ENCODE results near the gene STK38L.

Gene STK38L

DNA sequence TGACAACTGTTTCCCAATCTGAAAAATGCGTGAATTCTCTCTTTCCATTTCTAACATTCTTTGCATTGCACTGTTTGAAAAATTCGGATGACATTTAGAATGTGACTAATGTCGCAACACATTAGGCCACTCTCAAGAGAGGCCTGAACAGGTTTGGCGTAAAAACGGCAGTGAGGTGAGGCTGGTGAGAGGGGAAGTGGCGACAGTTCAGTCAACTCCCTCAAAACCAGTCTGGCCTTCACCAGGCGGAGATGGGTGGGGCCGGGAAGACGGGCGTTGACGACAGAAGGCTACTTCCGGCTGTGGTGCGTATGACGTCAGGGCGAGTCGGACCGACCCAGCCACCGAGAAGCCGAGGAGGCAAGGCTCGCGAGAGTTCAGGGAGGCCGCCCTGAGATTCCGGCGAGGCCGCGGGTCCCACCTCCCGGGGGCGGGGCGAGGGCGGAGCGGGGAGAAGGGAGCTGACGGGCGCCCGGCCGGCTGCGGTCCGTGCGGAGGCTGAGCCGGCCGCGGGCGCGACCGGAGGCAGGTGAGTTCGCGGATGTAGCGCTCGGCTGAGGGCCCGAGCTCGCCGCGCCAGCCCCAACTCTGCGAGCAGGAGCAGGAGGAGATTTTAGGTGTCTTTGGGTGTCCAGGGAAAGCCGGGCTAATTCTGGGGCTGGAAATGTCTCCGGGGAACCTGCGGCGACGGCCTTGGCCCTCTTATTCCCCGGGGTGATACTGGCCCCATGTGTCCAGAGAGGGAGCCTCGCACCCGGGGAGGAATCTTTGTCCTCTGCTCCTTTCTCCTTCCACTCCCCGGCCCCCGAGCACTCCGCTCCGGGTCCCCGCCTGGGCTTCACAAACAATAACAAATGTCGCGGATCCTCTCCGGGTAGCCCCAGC is at the start of gene STK38L:
Gene STK38L, plus strand, starts transcription at position 483 of the 885 bp plus-strand sequence. CDS start 53,435 bp downstream, outside the sequence.
- DNase-seq, result peak; percentile 92

DNA sequence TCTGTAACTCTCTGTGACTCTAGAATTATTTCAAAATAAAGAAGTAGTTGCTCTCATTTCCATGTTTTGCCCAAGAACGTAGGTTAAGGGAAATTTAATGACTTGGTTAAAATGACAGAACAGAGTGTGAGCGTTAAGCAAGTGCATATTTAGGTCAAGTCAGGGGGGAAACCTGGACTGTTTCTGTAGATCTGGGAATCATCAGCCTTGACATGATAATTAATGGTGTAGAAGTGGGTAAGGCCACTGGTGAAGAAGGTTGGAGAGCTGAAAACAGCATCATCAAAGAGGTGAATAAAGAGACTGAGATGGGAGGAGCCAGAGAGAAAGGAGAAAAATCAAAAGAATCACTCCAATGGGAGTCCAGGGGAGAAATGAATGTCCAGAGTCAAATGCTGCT is 49.4 kb upstream of the STK38L start:
- DNase-seq, result no peak

- no peak for DNase-seq
Observed at GRCh38 chr12:27198036-27198435, 46.0 kb upstream of the STK38L start.

GRCh38 chr12:27199638-27200300 is 44.3 kb upstream of the STK38L start:
- no peak for DNase-seq

DNA sequence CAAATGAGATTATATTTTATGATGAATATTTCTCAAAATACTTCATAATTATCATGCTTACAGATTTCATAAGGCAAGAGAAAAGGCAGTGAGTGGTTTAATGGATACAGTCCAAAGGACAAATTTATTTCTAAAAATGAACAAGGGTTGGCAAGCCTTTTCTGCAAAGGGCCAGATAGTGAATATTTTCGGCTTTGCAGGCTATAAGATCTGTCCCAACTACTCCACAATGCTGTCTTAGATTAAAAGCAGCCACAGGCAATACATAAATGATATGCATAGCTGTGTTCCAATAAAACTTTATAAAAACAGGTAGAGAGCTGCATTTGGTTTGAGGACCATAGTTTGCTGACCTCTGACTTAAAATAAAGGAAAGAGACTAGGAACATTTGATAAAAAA is 42.9 kb upstream of the STK38L start:
- DNase-seq, result no peak

DNA sequence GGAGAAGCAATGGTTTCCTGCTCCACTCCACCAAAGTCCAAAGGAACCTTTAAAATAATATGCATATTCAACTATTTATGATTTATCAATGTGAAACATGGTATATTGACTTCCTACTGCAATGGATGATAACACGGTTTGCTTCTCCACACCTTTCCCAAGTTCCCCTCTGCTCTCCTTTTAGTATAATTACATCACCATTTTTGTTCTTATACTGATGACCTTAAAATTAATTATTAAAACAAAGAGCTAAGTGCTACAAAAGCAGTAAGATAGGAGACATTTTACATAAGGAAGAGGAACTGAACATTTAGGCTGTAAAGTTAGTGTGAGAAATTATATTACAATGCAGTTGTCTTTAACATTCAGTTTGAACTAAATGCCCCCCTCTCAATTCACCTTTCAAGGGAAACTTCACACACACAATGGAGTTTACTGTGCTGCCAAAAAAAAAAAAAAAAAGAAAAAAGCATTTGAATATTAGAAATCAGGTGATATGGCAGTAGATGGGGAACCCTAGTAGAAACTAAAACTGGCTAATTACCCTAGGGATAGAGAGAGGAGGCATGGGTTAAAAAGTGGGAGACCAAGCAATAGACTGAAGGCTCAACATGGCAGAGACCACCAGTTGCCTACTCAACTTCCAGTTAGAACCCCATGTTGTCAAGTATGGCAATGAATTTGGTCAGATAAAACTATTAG is 37.1 kb upstream of the STK38L start:
- no peak for DNase-seq

- DNase-seq, result no peak
Observed at GRCh38 chr12:27207615-27208413, 36.3 kb upstream of the STK38L start.

DNA sequence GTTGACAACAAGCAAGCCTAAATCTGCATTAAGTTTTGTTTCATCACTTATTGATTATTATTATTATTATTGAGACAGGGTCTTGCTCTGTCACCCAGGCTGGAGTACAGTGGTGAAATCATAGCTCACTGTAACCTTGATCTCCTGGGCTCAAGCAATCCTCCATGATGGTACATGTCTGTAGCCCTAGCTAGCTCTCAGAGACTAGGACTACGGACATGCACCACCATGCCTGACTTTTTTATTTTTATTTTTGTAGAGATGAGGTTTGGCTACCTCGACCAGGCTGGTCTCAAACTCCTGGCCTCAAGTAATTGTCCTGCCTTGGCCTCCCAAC is 35.7 kb upstream of the STK38L start:
- DNase-seq, result no peak

- DNase-seq, result no peak
Observed at GRCh38 chr12:27209257-27209910, 34.7 kb upstream of the STK38L start.

DNA sequence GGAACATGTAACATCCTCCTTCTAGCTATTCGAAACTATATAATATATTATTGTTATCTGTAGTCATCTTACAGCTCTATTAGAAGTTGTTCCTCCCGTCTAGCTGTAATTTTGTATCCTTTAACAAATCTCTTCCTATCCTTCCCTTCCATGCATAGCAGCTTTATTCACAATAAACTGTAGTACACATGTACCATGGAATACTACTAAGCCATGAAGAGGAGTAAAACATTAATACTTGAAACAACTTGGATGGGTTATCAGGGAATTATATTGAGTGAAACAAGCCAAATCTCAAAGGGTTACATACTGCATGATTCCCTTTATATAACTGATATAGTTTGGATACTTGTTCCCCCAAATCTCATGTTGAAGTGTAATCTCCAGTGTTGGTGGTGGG is 33.9 kb upstream of the STK38L start:
- no peak for DNase-seq

GRCh38 chr12:27212861-27213260 is 31.2 kb upstream of the STK38L start:
- DNase-seq, result no peak

GRCh38 chr12:27213304-27213703 is 30.8 kb upstream of the STK38L start:
- DNase-seq, result no peak

DNA sequence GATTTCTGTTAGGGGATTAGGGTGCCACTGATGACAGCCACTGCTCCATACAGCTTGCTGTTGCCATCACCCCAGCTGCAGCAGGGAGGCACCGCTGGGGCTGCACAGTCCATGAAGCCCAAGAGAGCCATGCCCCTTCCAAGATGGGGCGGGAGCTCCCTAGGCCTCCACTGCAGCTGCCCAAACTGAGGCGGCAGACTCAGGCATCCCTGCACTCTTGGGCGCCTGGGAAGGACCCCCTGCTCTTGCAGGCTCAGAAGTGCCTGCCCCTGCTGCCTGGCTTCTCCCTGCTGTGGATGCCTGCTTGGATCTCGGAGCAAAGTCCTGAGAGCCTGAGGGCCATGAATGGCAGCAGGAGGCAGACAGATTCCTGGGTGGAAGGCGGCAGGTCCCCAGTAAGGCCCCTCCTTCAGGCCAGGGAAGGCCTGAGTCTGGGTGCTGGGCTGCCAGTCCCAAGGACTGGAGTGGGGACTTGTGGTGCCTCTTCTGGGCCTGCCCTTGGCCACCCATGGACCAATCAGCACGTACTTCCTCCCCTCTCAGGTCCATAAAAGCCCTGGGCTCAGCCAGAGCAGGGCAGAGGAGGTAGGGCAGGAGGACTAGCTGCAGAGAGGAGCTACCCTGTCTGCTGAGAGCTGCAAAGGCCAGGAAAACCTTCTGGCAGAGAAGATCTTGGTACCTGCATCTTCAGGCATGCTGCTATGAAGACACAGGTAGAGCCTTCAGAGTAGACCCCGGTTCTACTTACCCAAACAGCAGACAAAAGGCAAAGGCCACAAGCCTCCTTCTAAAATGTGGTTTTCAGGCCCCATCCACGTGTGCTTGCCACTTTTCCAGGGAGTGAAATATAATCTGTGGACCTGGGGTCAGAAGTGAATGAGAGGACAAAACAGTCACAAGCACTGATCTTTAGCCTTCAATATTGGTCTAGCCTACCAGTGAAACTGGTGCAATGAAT is 30.0 kb upstream of the STK38L start:
- no peak for DNase-seq

DNA sequence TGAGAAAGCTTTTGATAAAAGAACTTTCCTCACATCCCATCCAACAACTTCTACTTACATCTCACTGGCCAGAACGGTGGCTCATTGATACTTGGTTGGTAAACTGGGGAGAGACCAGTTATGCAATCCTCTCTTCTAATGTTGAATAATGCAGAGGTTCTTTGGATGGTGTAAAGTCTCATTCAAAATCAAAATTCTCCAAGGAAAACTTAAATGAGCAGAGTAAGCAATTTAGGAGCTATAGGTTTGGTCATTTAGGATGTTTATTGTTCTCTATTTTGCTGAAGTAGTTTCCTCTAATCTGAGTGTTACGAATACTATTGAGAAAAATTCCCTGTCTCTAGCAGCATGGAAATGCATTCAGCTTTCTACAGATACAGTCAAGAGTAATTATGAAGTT is 26.5 kb upstream of the STK38L start:
- DNase-seq, result no peak

GRCh38 chr12:27219693-27220054 is 24.4 kb upstream of the STK38L start:
- DNase-seq, result no peak

DNA sequence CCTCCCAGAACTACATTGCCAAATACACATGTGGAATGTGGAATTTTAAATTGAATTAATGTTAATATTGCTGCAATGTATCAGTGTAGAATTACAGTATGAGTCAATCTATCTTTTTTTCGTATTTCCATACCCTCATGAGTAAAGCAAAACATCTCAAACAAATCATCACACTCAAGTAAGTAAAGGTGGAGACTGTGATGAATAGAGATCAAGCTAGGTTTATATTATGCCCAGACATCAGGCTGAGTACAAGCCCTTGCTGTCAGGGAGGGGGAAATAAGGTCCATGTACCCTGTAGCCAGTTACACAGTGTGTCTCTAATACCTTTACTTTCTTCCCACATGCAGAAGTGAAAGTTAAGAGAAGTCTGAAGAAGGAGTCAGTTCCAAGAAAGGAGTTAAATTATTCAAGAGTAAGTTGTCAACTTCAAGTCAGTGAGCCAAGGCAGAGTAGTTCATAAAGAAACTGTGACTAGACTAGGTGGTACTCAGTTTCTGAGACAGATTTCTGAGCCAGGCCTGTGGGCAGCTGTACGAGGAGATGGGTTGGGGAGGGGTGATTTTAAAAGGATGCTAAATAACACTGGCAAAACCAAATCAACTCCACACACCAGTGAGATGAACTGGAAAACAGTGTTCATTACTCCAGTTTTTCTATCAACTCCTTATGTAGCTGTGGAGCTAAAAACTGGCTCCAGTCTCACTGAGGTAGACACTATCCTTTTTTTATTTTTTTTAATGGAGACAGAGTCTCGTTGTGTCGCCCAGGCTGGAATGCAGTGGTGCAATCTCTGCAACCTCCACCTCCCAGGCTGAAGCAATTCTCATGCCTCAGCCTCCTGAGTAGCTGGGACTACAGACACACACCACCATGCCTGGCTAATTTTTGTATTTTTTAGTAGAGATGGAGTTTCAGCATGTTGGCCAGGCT is 23.8 kb upstream of the STK38L start:
- DNase-seq, result no peak

DNA sequence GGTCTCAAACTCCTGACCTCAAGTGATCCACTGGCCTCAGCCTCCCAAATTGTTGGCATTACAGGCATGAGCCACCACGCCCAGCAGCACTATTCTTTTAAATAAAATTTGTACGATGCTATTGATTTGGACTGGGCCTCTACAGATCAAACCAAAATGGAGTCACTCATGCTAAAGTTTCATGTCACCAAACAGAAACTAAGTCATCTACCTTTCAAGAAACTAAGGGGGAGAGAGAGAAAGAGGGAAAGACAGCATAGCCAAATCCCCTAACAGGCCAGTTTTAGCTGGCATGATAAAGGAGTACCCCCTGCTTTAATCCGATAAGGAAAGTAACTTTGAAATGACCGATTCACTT is 23.1 kb upstream of the STK38L start:
- no peak for DNase-seq

GRCh38 chr12:27221625-27222387 is 22.3 kb upstream of the STK38L start:
- no peak for DNase-seq

DNA sequence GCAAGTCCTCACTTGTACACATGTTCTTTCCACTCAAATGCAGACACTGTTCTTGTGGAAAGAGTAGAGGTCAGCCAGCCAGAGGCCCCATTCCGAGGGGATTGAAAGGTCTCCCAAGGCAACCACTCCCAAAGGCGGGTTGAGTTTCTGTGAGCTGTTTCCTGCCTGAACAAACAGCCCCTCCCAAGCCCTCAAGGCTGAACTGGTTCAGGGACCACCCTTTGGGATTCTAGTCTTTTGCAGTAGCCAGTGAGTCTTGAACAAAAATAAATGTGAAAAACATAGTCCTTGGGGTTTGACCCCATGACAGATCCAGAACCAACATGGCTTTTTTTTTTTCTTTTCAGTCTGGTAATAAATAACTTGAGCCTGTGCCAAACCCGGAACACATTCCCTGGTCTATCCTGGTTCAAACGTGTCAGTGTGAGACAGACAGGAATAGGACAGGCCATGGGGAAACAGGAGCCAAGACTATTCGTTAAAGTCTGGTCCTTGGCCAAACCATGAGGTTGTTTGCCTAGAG is 17.6 kb upstream of the STK38L start:
- no peak for DNase-seq

Data from NCI-H2107 (cell line).